Nucleus accumbens (tissue), 56 donors: ENCODE measurements around the gene OSBPL1A.
"Not testable (repeated sequence)": the region's sequence is repeated elsewhere in the genome, so short reads cannot be mapped to it uniquely, and the experiment has no call there.

Experiments used
- DNase-seq, 56 donors: peaks; one replicate each; lab custom pipeline; 2025; lab: John Stamatoyannopoulos, UW

OSBPL1A gene

GRCh38 chr18:24398540-24398939, 916 bp upstream of the OSBPL1A start:
- no peak for DNase-seq

GRCh38 chr18:24397131-24397693, 412 bp downstream of the OSBPL1A start:
- DNase-seq: peak in 54 of 56 donors; percentile 21 to 90 (median 76)

GRCh38 chr18:24396082-24396633, 1.5 kb downstream of the OSBPL1A start:
- no peak for DNase-seq

- no peak for DNase-seq
Measured at GRCh38 chr18:24395049-24395795, 2.4 kb downstream of the OSBPL1A start.

- DNase-seq: no peak
Measured at GRCh38 chr18:24388957-24389356, 8.7 kb downstream of the OSBPL1A start.

- DNase-seq: no peak
Measured at GRCh38 chr18:24386681-24387080, 10.9 kb downstream of the OSBPL1A start.

GRCh38 chr18:24381126-24381525, 16.5 kb downstream of the OSBPL1A start:
- no peak for DNase-seq

GRCh38 chr18:24380163-24380747, 17.4 kb downstream of the OSBPL1A start:
- no peak for DNase-seq

GRCh38 chr18:24378598-24378997, 19.0 kb downstream of the OSBPL1A start:
- no peak for DNase-seq

- DNase-seq: not testable (repeated sequence)
Measured at GRCh38 chr18:24376531-24376930, 21.1 kb downstream of the OSBPL1A start.

GRCh38 chr18:24373328-24373727, 24.3 kb downstream of the OSBPL1A start:
- no peak for DNase-seq

- DNase-seq: no peak
Measured at GRCh38 chr18:24372279-24372872, 25.2 kb downstream of the OSBPL1A start.

- DNase-seq: no peak
Measured at GRCh38 chr18:24370120-24370519, 27.5 kb downstream of the OSBPL1A start.

- no peak for DNase-seq
Measured at GRCh38 chr18:24369426-24369825, 28.2 kb downstream of the OSBPL1A start.

- peak in 8 of 56 donors; percentile 6 to 39 (median 14) for DNase-seq
Measured at GRCh38 chr18:24368749-24369148, 28.9 kb downstream of the OSBPL1A start.

- DNase-seq: no peak
Measured at GRCh38 chr18:24366328-24366727, 31.3 kb downstream of the OSBPL1A start.

GRCh38 chr18:24364177-24364576, 33.4 kb downstream of the OSBPL1A start:
- no peak for DNase-seq

- DNase-seq: no peak
Measured at GRCh38 chr18:24362757-24363156, 34.9 kb downstream of the OSBPL1A start.

- DNase-seq: peak in 13 of 56 donors; percentile 4 to 33 (median 11)
Measured at GRCh38 chr18:24359787-24360530, 37.7 kb downstream of the OSBPL1A start.

- DNase-seq: peak in 4 of 56 donors; percentile 2 to 13 (median 8)
Measured at GRCh38 chr18:24354278-24354677, 43.3 kb downstream of the OSBPL1A start.
